GM23338 (cell line): ENCODE results near the gene CLHC1. TPM values are rescaled to one million over a fixed set of nuclear protein-coding genes. Genes with fewer than 3 reads are reported as not detected.

Experiments used
- ATAC-seq: fragments of 200-7000 bp; cut with Tn5 transposase; 3 replicates; pipeline ENCODE4 v1.9.1; 2020
- DNase-seq: peaks from one replicate; pipeline ENCODE4 v3.0.0-alpha.2; 2015; ENCODE audit warnings: low spot score
- H2AFZ ChIP-seq: fragments of 200-600 bp; sonication (generic); 2 replicates; pipeline ENCODE4 v1.8.0; 2016; ENCODE audit warnings: antibody characterized with exemption, mild to moderate bottlenecking, moderate library complexity
- H3F3A ChIP-seq: fragments of 200-600 bp; sonication (generic); replicated peaks from 2 replicates; pipeline ENCODE4 v1.8.0; 2017; ENCODE audit warnings: antibody characterized with exemption, mixed run types, low read depth
- H3K27ac ChIP-seq: fragments of 200-600 bp; sonication (generic); 2 replicates; pipeline ENCODE4 v1.6.1; 2016; ENCODE audit warnings: low read depth
- H3K27me3 ChIP-seq: fragments of 200-600 bp; sonication (generic); 2 replicates; pipeline ENCODE4 v1.8.0; 2016; ENCODE audit warnings: mild to moderate bottlenecking, mixed run types, moderate library complexity; ENCODE audit not compliant: insufficient read depth
- H3K36me3 ChIP-seq: fragments of 200-600 bp; sonication (generic); 2 replicates; pipeline ENCODE4 v1.8.0; 2016; ENCODE audit warnings: mild to moderate bottlenecking; ENCODE audit not compliant: insufficient read depth
- H3K4me1 ChIP-seq: fragments of 200-600 bp; sonication (generic); 2 replicates; pipeline ENCODE4 v1.8.0; 2016; ENCODE audit warnings: mild to moderate bottlenecking, moderate library complexity; ENCODE audit not compliant: insufficient read depth
- H3K4me2 ChIP-seq: fragments of 200-600 bp; sonication (generic); 2 replicates; pipeline ENCODE4 v1.7.1; 2017; ENCODE audit warnings: mixed run types
- H3K4me3 ChIP-seq: fragments of 200-600 bp; sonication (generic); 2 replicates; pipeline ENCODE4 v1.6.1; 2016; ENCODE audit warnings: mixed run types
- H3K79me2 ChIP-seq: fragments of 200-600 bp; sonication (generic); replicated peaks from 2 replicates; pipeline ENCODE4 v1.8.0; 2017; ENCODE audit warnings: mild to moderate bottlenecking; ENCODE audit not compliant: insufficient read depth
- H3K9me2 ChIP-seq: fragments of 200-600 bp; sonication (generic); 2 replicates; pipeline ENCODE4 v1.8.0; 2017; ENCODE audit not compliant: insufficient read depth
- H4K20me1 ChIP-seq: fragments of 200-600 bp; sonication (generic); replicated peaks from 2 replicates; pipeline ENCODE4 v1.8.0; 2017; ENCODE audit warnings: mild to moderate bottlenecking; ENCODE audit not compliant: insufficient read depth
- H3K27ac Mint-ChIP-seq: 2 replicates; pipeline ENCODE4 v1.8.0; 2020; ENCODE audit warnings: inconsistent platforms, mild to moderate bottlenecking, moderate library complexity, mixed read lengths
- H3K27me3 Mint-ChIP-seq: 3 replicates; pipeline ENCODE4 v1.8.0; 2022; ENCODE audit warnings: low read depth, mild to moderate bottlenecking, moderate library complexity, mixed read lengths, inconsistent platforms; ENCODE audit not compliant: insufficient read depth, poor library complexity
- H3K36me3 Mint-ChIP-seq: 3 replicates; pipeline ENCODE4 v1.8.0; 2021; ENCODE audit warnings: low read depth, mild to moderate bottlenecking, inconsistent platforms, moderate library complexity, mixed read lengths
- H3K4me1 Mint-ChIP-seq: 3 replicates; pipeline ENCODE4 v1.8.0; 2020; ENCODE audit warnings: mild to moderate bottlenecking, inconsistent platforms, mixed read lengths
- H3K4me3 Mint-ChIP-seq: 3 replicates; pipeline ENCODE4 v1.8.0; 2021; ENCODE audit warnings: moderate library complexity, mild to moderate bottlenecking, inconsistent platforms, mixed read lengths
- H3K9me3 Mint-ChIP-seq: 3 replicates; pipeline ENCODE4 v1.8.0; 2020; ENCODE audit warnings: moderate library complexity, mild to moderate bottlenecking, inconsistent platforms, mixed read lengths
- CTCF ChIP-seq, 2 experiments: fragments of 200-600 bp in 1 of 2; sonication (generic) in 1 of 2; conservative IDR thresholded peaks; 2 replicates each; pipeline versions ENCODE4 v1.5.1 to v1.6.1; 2016 to 2017; ENCODE audit warnings: antibody characterized with exemption in 2 of 2, low read depth in 2 of 2, mild to moderate bottlenecking in 2 of 2, moderate library complexity in 1 of 2
- EZH2 ChIP-seq: fragments of 200-600 bp; sonication (generic); IDR thresholded peaks from one replicate; pipeline ENCODE4 v1.8.0; 2017; ENCODE audit warnings: antibody characterized with exemption, mild to moderate bottlenecking, low read depth; ENCODE audit not compliant: unreplicated experiment
- EZH2phosphoT487 ChIP-seq: fragments of 200-600 bp; sonication (generic); IDR thresholded peaks from one replicate; pipeline ENCODE4 v1.8.1; 2018; ENCODE audit warnings: antibody characterized with exemption; ENCODE audit not compliant: unreplicated experiment
- JUNB ChIP-seq: IDR thresholded peaks from one replicate; pipeline ENCODE4 v1.6.1; 2016; ENCODE audit warnings: antibody characterized with exemption; ENCODE audit not compliant: unreplicated experiment
- NANOG ChIP-seq: IDR thresholded peaks from 2 replicates; pipeline ENCODE4 v1.6.1; 2016; ENCODE audit warnings: antibody characterized with exemption, borderline replicate concordance
- POLR2AphosphoS5 ChIP-seq: IDR thresholded peaks from 2 replicates; pipeline ENCODE4 v1.6.1; 2016; ENCODE audit warnings: antibody characterized with exemption, low read depth
- REST ChIP-seq: IDR thresholded peaks from one replicate; pipeline ENCODE4 v1.6.1; 2018; ENCODE audit warnings: antibody characterized with exemption; ENCODE audit not compliant: unreplicated experiment
- STAT1 ChIP-seq: IDR thresholded peaks from one replicate; pipeline ENCODE4 v1.6.1; 2016; ENCODE audit warnings: antibody characterized with exemption; ENCODE audit not compliant: unreplicated experiment
- ZNF114 ChIP-seq: fragments of 250-450 bp; sonication (Bioruptor Pico); IDR thresholded peaks from 2 replicates; pipeline ENCODE4 v1.5.0; 2020; ENCODE audit warnings: mild to moderate bottlenecking, moderate library complexity
- ZNF331 ChIP-seq: fragments of 250-450 bp; sonication (Bioruptor Pico); IDR thresholded peaks from 2 replicates; pipeline ENCODE4 v1.5.0; 2020; ENCODE audit warnings: low read depth, mild to moderate bottlenecking, moderate library complexity
- ZNF462 ChIP-seq: fragments of 250-450 bp; sonication (Bioruptor Pico); IDR thresholded peaks from 2 replicates; pipeline ENCODE4 v1.5.0; 2020; ENCODE audit warnings: mild to moderate bottlenecking, moderate library complexity
- polyA plus RNA-seq: library from polyadenylated mRNA; unstranded; fragments of >200 nt; fragmentation: Nextera tagmentation; extraction: Ambion mirVana; gene quantifications from 2 replicates; pipeline ENCODE4 v1.2.1, GENCODE V29; 2016
- total RNA-seq: library from RNA; depleted of rRNA; stranded (reverse); fragments of >200 nt; shearing (Covaris generic); gene quantifications from 2 replicates; pipeline ENCODE4 v1.2.3, GENCODE V29; 2014
- TF ChIP-seq, protein P1 (sequence below): IDR thresholded peaks from 2 replicates; pipeline ENCODE4 v1.6.1; 2016; ENCODE audit warnings: antibody characterized with exemption

CLHC1 gene
- total and polyA plus RNA-seq, 2 experiments from 2014 or later = 3.1 to 5.0 TPM

GRCh38 chr2:55252832-55253231, 20.7 kb upstream of the CLHC1 start:
- no peaks in the 10 kb centered on the region for H3F3A ChIP-seq
- no peak overlapping the region for H2AFZ ChIP-seq
- no peaks in the 10 kb centered on the region for H3K4me1 ChIP-seq
- ATAC-seq (no peak), DNase-seq (no peak)
- no peaks in the 10 kb centered on the region for H3K27me3 ChIP-seq
- no peaks in the 10 kb centered on the region for H3K9me2 ChIP-seq
- TF ChIP-seq REST (no peak), NANOG (no peak), CTCF (conservative IDR thresholded peaks at IDR 0.05; ENCODE audit: low read depth in 2 of 2) (no peak), JUNB (no peak), ZNF331 (CRISPR knock-in tag) (no peak), EZH2phosphoT487 (no peak), STAT1 (no peak), POLR2AphosphoS5 (no peak), EZH2 (no peak), ZNF114 (CRISPR knock-in tag) (no peak), ZNF462 (CRISPR knock-in tag) (no peak)
- TF ChIP-seq, protein P1, sequence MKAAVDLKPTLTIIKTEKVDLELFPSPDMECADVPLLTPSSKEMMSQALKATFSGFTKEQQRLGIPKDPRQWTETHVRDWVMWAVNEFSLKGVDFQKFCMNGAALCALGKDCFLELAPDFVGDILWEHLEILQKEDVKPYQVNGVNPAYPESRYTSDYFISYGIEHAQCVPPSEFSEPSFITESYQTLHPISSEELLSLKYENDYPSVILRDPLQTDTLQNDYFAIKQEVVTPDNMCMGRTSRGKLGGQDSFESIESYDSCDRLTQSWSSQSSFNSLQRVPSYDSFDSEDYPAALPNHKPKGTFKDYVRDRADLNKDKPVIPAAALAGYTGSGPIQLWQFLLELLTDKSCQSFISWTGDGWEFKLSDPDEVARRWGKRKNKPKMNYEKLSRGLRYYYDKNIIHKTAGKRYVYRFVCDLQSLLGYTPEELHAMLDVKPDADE = no peak
- no peak overlapping the region for H3K4me3 ChIP-seq
- H3K36me3 ChIP-seq = peaks cover 15% of the 10 kb centered on the region
- Mint-ChIP-seq H3K4me1 (no peaks in the 10 kb centered on the region), H3K36me3 (peaks cover 28% of the 10 kb centered on the region; the same call in 2 of the 3 replicates), H3K27ac (no peak overlapping the region), H3K4me3 (no peak overlapping the region), H3K27me3 (no peaks in the 10 kb centered on the region), H3K9me3 (no peaks in the 10 kb centered on the region)
- H4K20me1 ChIP-seq = no peaks in the 10 kb centered on the region; the same call in 1 of the 2 replicates
- H3K27ac ChIP-seq = no peak overlapping the region
- H3K4me2 ChIP-seq = no peak overlapping the region
- no peaks in the 10 kb centered on the region for H3K79me2 ChIP-seq
